ENCODE measurements around the gene ACOX2.

DNA sequence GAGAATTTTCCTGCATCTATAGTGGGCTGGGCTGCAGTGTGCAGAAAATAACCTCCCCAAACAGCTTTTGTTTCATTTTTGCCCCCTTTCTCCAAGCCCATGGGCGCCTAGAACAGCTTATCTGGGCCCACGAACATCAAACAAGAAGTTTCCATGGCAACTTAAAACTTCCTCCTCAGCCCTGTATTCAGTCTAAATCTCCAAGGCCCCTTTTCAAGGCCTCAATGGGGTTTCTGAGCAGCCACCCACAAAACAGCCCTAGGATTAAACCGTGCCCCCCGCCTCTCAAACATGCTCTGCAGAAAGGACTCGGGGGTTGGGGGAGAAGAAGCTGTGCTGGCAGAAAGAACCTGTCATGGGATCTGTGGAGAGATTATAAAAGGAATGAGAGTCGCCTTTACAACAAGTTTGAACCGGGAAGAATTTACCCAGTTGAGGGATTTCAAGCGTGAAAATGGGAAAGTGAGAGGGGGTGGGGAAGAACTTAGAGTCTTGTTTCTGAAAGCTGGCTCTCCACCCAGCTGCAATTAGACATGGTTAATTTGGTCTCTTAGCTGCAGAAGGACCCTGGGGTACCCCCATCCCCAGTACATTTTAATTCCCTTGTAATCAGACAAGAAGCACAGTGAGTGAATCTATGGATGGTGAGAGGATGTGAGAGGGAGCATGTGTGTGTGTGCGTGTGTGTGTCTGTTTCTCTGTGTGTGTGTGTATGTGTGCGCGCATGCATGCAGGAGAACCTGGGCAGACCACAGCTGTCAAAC, 44.5 kb upstream of the ACOX2 start:
- no peak for TF ChIP-seq POLR2A (IDR thresholded peaks at IDR 0.05)
- TF ChIP-seq, protein P1, sequence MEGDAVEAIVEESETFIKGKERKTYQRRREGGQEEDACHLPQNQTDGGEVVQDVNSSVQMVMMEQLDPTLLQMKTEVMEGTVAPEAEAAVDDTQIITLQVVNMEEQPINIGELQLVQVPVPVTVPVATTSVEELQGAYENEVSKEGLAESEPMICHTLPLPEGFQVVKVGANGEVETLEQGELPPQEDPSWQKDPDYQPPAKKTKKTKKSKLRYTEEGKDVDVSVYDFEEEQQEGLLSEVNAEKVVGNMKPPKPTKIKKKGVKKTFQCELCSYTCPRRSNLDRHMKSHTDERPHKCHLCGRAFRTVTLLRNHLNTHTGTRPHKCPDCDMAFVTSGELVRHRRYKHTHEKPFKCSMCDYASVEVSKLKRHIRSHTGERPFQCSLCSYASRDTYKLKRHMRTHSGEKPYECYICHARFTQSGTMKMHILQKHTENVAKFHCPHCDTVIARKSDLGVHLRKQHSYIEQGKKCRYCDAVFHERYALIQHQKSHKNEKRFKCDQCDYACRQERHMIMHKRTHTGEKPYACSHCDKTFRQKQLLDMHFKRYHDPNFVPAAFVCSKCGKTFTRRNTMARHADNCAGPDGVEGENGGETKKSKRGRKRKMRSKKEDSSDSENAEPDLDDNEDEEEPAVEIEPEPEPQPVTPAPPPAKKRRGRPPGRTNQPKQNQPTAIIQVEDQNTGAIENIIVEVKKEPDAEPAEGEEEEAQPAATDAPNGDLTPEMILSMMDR (IDR thresholded peaks at IDR 0.05), result no peak

All from suprapubic skin (tissue), 3 donors.